Measurements from ENCODE around the gene DQX1.

DQX1 gene

GRCh38 chr2:74538881-74539339 is 12.9 kb upstream of the DQX1 start:
- no peaks in the 10 kb centered on the region for H3K27me3 ChIP-seq (ENCODE audit: insufficient read depth, low read length)
- H3K4me1 ChIP-seq (ENCODE audit: insufficient read depth, low read length) = 0 out of 2 replicates have a peak, but pooled peaks cover 4% of the 10 kb centered on the region
- H3K9me3 ChIP-seq (ENCODE audit: insufficient read depth, low read depth, low read length) = no peaks in the 10 kb centered on the region
- no peak overlapping the region for H3K27ac ChIP-seq (ENCODE audit: low read depth, low read length)
- H3K4me3 ChIP-seq (ENCODE audit: low read length) = no peak overlapping the region
- WGBS = 90% methylated on average over 7 of the region's 7 CpGs
- H3K36me3 ChIP-seq (ENCODE audit: insufficient read depth, low read length) = peaks cover 2% of the 10 kb centered on the region
- H3K9ac ChIP-seq (ENCODE audit: low read depth, low read length) = no peak overlapping the region

GRCh38 chr2:74537140-74537539 is 11.1 kb upstream of the DQX1 start:
- 74% methylated on average over 4 of the region's 4 CpGs for WGBS
- Histone ChIP-seq H3K4me3 (ENCODE audit: low read length) (no peak overlapping the region), H3K27ac (ENCODE audit: low read depth, low read length) (no peak overlapping the region), H3K36me3 (ENCODE audit: insufficient read depth, low read length) (peaks cover 20% of the 10 kb centered on the region), H3K27me3 (ENCODE audit: insufficient read depth, low read length) (no peaks in the 10 kb centered on the region), H3K9me3 (ENCODE audit: insufficient read depth, low read depth, low read length) (no peaks in the 10 kb centered on the region), H3K9ac (ENCODE audit: low read depth, low read length) (no peak overlapping the region), H3K4me1 (ENCODE audit: insufficient read depth, low read length) (0 out of 2 replicates have a peak, but pooled peaks cover 4% of the 10 kb centered on the region)

GRCh38 chr2:74536166-74536950 is 10.3 kb upstream of the DQX1 start:
- Histone ChIP-seq H3K4me3 (ENCODE audit: low read length) (no peak overlapping the region), H3K27ac (ENCODE audit: low read depth, low read length) (no peak overlapping the region), H3K27me3 (ENCODE audit: insufficient read depth, low read length) (no peaks in the 10 kb centered on the region), H3K4me1 (ENCODE audit: insufficient read depth, low read length) (0 out of 2 replicates have a peak, but pooled peaks cover 4% of the 10 kb centered on the region), H3K9me3 (ENCODE audit: insufficient read depth, low read depth, low read length) (no peaks in the 10 kb centered on the region), H3K9ac (ENCODE audit: low read depth, low read length) (no peak overlapping the region), H3K36me3 (ENCODE audit: insufficient read depth, low read length) (peaks cover 27% of the 10 kb centered on the region)
- 93% methylated on average over 23 of the region's 23 CpGs for WGBS

GRCh38 chr2:74535440-74535965 is 9.5 kb upstream of the DQX1 start:
- Histone ChIP-seq H3K27ac (ENCODE audit: low read depth, low read length) (no peak overlapping the region), H3K4me3 (ENCODE audit: low read length) (no peak overlapping the region), H3K4me1 (ENCODE audit: insufficient read depth, low read length) (0 out of 2 replicates have a peak, but pooled peaks cover 4% of the 10 kb centered on the region), H3K27me3 (ENCODE audit: insufficient read depth, low read length) (no peaks in the 10 kb centered on the region), H3K9ac (ENCODE audit: low read depth, low read length) (no peak overlapping the region), H3K36me3 (ENCODE audit: insufficient read depth, low read length) (peaks cover 32% of the 10 kb centered on the region), H3K9me3 (ENCODE audit: insufficient read depth, low read depth, low read length) (no peaks in the 10 kb centered on the region)
- 95% methylated on average over 10 of the region's 10 CpGs for WGBS

- Histone ChIP-seq H3K27me3 (ENCODE audit: insufficient read depth, low read length) (no peaks in the 10 kb centered on the region), H3K4me1 (ENCODE audit: insufficient read depth, low read length) (0 out of 2 replicates have a peak, but pooled peaks cover 4% of the 10 kb centered on the region), H3K9me3 (ENCODE audit: insufficient read depth, low read depth, low read length) (no peaks in the 10 kb centered on the region), H3K9ac (ENCODE audit: low read depth, low read length) (no peak overlapping the region), H3K4me3 (ENCODE audit: low read length) (no peak overlapping the region), H3K36me3 (ENCODE audit: insufficient read depth, low read length) (peaks cover 30% of the 10 kb centered on the region), H3K27ac (ENCODE audit: low read depth, low read length) (no peak overlapping the region)
- WGBS = 95% methylated on average over 12 of the region's 12 CpGs
Observed at GRCh38 chr2:74534411-74534810, 8.4 kb upstream of the DQX1 start.

- Histone ChIP-seq H3K27me3 (ENCODE audit: insufficient read depth, low read length) (no peaks in the 10 kb centered on the region), H3K9me3 (ENCODE audit: insufficient read depth, low read depth, low read length) (no peaks in the 10 kb centered on the region), H3K4me3 (ENCODE audit: low read length) (no peak overlapping the region), H3K36me3 (ENCODE audit: insufficient read depth, low read length) (peaks cover 30% of the 10 kb centered on the region), H3K4me1 (ENCODE audit: insufficient read depth, low read length) (peaks cover 3% of the 10 kb centered on the region; the same call in 1 of the 2 replicates), H3K9ac (ENCODE audit: low read depth, low read length) (no peak overlapping the region), H3K27ac (ENCODE audit: low read depth, low read length) (no peak overlapping the region)
- 89% methylated on average over 4 of the region's 4 CpGs for WGBS
Observed at GRCh38 chr2:74533464-74533863, 7.4 kb upstream of the DQX1 start.

GRCh38 chr2:74532222-74532621 is 6.2 kb upstream of the DQX1 start:
- no peak overlapping the region for H3K9ac ChIP-seq (ENCODE audit: low read depth, low read length)
- peaks cover 40% of the 10 kb centered on the region for H3K36me3 ChIP-seq (ENCODE audit: insufficient read depth, low read length)
- H3K27me3 ChIP-seq (ENCODE audit: insufficient read depth, low read length) = no peaks in the 10 kb centered on the region
- H3K4me3 ChIP-seq (ENCODE audit: low read length) = no peak overlapping the region
- H3K27ac ChIP-seq (ENCODE audit: low read depth, low read length) = no peak overlapping the region
- peaks cover 4% of the 10 kb centered on the region; the same call in 1 of the 2 replicates for H3K4me1 ChIP-seq (ENCODE audit: insufficient read depth, low read length)
- no peaks in the 10 kb centered on the region for H3K9me3 ChIP-seq (ENCODE audit: insufficient read depth, low read depth, low read length)

GRCh38 chr2:74531666-74532065 is 5.6 kb upstream of the DQX1 start:
- H3K27me3 ChIP-seq (ENCODE audit: insufficient read depth, low read length) = no peaks in the 10 kb centered on the region
- 86% methylated on average over 7 of the region's 7 CpGs for WGBS
- peaks cover 4% of the 10 kb centered on the region; the same call in 1 of the 2 replicates for H3K4me1 ChIP-seq (ENCODE audit: insufficient read depth, low read length)
- no peak overlapping the region for H3K27ac ChIP-seq (ENCODE audit: low read depth, low read length)
- H3K9ac ChIP-seq (ENCODE audit: low read depth, low read length) = no peak overlapping the region
- peaks cover 46% of the 10 kb centered on the region for H3K36me3 ChIP-seq (ENCODE audit: insufficient read depth, low read length)
- H3K4me3 ChIP-seq (ENCODE audit: low read length) = no peak overlapping the region
- H3K9me3 ChIP-seq (ENCODE audit: insufficient read depth, low read depth, low read length) = no peaks in the 10 kb centered on the region

- Histone ChIP-seq H3K27ac (ENCODE audit: low read depth, low read length) (0 out of 2 replicates have a peak overlapping the region, but pooled peaks have one; percentile 41), H3K4me1 (ENCODE audit: insufficient read depth, low read length) (peaks cover 4% of the 10 kb centered on the region; the same call in 1 of the 2 replicates), H3K4me3 (ENCODE audit: low read length) (peak overlapping the region; percentile 90), H3K9me3 (ENCODE audit: insufficient read depth, low read depth, low read length) (no peaks in the 10 kb centered on the region), H3K27me3 (ENCODE audit: insufficient read depth, low read length) (no peaks in the 10 kb centered on the region), H3K9ac (ENCODE audit: low read depth, low read length) (peak overlapping the region; percentile 80), H3K36me3 (ENCODE audit: insufficient read depth, low read length) (peaks cover 51% of the 10 kb centered on the region)
- 10% methylated on average over 54 of the region's 54 CpGs for WGBS
Observed at GRCh38 chr2:74530239-74531187, 4.5 kb upstream of the DQX1 start.

GRCh38 chr2:74529357-74530238 is 3.6 kb upstream of the DQX1 start, which contains the start of the genes AUP1 and HTRA2:
AUP1 (minus strand) TSS chr2:74529706; CDS start chr2:74529629, 77 bp downstream.
HTRA2 (plus strand) TSS chr2:74529933; CDS start chr2:74530007, 74 bp downstream.
- H3K4me1 ChIP-seq (ENCODE audit: insufficient read depth, low read length) = peaks cover 4% of the 10 kb centered on the region; the same call in 1 of the 2 replicates
- H3K9me3 ChIP-seq (ENCODE audit: insufficient read depth, low read depth, low read length) = no peaks in the 10 kb centered on the region
- under 1% methylated on average over 87 of the region's 87 CpGs for WGBS
- H3K27ac ChIP-seq (ENCODE audit: low read depth, low read length) = peak within 1 kb of the TSS; percentile 83
- H3K36me3 ChIP-seq (ENCODE audit: insufficient read depth, low read length) = peaks cover 51% of the 10 kb centered on the region
- H3K4me3 ChIP-seq (ENCODE audit: low read length) = peak within 1 kb of the TSS; percentile 90
- H3K9ac ChIP-seq (ENCODE audit: low read depth, low read length) = peak within 1 kb of the TSS; percentile 93
- no peaks in the 10 kb centered on the region for H3K27me3 ChIP-seq (ENCODE audit: insufficient read depth, low read length)

Measured in HUES64 (cell line).